ENCODE results near the gene LPIN1.

The LPIN1 gene

GRCh38 chr2:11784747-11785610, 38.5 kb downstream of the LPIN1 start:
- TF ChIP-seq, protein P1, sequence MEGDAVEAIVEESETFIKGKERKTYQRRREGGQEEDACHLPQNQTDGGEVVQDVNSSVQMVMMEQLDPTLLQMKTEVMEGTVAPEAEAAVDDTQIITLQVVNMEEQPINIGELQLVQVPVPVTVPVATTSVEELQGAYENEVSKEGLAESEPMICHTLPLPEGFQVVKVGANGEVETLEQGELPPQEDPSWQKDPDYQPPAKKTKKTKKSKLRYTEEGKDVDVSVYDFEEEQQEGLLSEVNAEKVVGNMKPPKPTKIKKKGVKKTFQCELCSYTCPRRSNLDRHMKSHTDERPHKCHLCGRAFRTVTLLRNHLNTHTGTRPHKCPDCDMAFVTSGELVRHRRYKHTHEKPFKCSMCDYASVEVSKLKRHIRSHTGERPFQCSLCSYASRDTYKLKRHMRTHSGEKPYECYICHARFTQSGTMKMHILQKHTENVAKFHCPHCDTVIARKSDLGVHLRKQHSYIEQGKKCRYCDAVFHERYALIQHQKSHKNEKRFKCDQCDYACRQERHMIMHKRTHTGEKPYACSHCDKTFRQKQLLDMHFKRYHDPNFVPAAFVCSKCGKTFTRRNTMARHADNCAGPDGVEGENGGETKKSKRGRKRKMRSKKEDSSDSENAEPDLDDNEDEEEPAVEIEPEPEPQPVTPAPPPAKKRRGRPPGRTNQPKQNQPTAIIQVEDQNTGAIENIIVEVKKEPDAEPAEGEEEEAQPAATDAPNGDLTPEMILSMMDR (conservative IDR thresholded peaks at IDR 0.05; ENCODE audit: low read length), result peak; percentile 72
- peak overlapping the region; percentile 57 for H3K4me3 ChIP-seq (ENCODE audit: low read length)
- peak; percentile 46 for DNase-seq (ENCODE audit: low read depth)

DNA sequence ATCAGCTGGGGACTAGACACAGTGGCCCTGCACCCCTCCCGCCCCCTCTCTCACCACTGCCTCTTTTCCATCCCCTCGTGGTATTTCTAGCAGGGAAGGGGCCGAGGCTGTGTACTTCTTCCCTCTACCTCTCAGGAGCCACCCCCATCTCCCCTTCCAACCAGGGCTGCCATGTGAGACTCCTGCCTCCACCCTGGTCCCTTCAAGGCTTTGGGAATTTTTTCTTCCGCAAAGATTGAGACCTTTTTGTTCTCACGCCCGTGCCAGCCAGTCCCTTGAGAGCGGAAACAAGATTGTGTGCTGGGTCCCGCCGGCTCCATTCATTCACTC, 39.1 kb downstream of the LPIN1 start:
- H3K4me3 ChIP-seq (ENCODE audit: low read length), result no peak overlapping the region
- no peak for DNase-seq (ENCODE audit: low read depth)

GRCh38 chr2:11786191-11786590, 39.8 kb downstream of the LPIN1 start:
- TF ChIP-seq, protein P1 (conservative IDR thresholded peaks at IDR 0.05; ENCODE audit: low read length), result no peak
- no peak overlapping the region for H3K4me3 ChIP-seq (ENCODE audit: low read length)
- DNase-seq (ENCODE audit: low read depth), result no peak

More for the DNA sequence above, 39.1 kb downstream of the LPIN1 start:
- TF ChIP-seq, protein P1 (conservative IDR thresholded peaks at IDR 0.05; ENCODE audit: low read length), result no peak

DNA sequence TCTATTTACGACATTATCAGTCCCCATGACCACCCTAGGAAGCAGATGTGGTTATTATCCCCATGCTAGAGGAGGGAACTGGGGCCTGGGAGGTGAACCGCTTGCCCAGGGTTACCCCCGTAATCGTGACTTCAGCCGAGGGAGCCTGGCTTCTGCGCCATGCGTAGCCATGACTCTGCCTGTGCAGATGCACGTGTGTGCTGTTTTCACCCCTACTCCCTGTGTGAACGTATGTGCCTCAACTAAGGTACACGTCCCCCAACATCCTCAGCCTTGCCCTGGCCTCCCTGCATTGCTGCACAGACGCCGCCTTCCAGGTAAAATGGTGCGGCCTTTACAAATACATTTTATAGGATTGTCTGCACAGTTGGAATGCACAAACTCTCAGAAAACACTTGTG, 40.2 kb downstream of the LPIN1 start:
- no peak overlapping the region for H3K4me3 ChIP-seq (ENCODE audit: low read length)
- TF ChIP-seq, protein P1 (conservative IDR thresholded peaks at IDR 0.05; ENCODE audit: low read length), result no peak
- DNase-seq (ENCODE audit: low read depth), result no peak

- TF ChIP-seq, protein P1 (conservative IDR thresholded peaks at IDR 0.05; ENCODE audit: low read length), result no peak
- DNase-seq (ENCODE audit: low read depth), result no peak
Measured at GRCh38 chr2:11787991-11788390, 41.6 kb downstream of the LPIN1 start.

DNA sequence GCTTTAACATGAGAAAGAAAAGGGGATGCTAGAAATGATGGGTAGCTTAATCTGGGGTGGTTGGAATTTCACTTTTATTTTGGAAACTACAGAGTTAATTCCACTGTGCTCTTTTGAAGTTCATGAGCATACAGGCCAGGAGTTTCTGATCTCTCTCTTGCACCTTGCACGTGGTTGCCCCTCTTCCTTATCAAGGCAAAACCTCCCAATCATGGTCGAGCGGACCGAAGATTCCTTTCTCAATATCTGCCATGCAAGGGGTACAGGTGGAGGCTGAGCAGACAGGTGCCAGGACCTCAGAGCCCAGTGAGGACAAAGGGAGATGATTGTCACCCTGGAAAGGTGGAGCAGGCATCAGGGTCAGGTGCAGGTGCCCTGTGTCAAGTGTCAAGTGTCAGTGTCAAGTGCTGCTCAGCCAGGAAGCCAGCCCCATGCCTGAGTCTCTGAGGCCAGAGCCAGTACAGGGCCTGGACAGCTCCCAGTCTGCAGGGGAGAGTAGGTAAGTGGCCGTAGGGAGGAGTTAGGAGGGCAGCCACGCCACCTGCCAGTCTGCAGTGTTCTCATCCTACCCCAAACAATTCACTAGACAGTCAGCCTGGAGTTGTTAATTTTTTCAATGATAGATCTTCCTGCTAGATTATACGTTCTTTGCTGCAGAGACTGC, 42.2 kb downstream of the LPIN1 start:
- no peak overlapping the region for H3K4me3 ChIP-seq (ENCODE audit: low read length)
- TF ChIP-seq, protein P1 (conservative IDR thresholded peaks at IDR 0.05; ENCODE audit: low read length), result no peak
- no peak for DNase-seq (ENCODE audit: low read depth)

More at GRCh38 chr2:11787991-11788390, 41.6 kb downstream of the LPIN1 start:
- no peak overlapping the region for H3K4me3 ChIP-seq (ENCODE audit: low read length)

DNA sequence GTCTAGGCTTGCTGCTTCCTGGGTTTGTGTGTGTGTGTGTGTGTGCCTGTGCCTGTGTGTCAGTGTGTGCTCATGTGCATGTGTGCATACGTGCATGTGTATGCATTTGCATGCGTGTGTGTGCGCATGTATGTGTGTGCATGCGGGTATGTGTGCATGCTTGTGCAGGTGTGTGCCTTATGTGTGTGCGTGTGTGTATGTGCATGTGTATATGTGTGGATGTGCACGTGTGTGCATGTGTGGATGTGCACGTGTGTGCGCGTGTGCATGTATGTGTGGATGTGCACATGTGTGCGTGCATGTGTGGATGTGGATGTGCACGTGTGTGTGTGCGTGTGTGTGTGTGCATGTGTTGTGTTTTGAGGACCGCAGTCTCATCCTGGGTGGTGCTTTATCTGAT, 42.8 kb downstream of the LPIN1 start:
- TF ChIP-seq, protein P1 (conservative IDR thresholded peaks at IDR 0.05; ENCODE audit: low read length), result no peak
- DNase-seq (ENCODE audit: low read depth), result no peak

More for the DNA sequence above, 42.8 kb downstream of the LPIN1 start:
- no peak overlapping the region for H3K4me3 ChIP-seq (ENCODE audit: low read length)
